ENCODE measurements around the gene NOC4L. TPM values are rescaled to one million over a fixed set of nuclear protein-coding genes. Genes with fewer than 3 reads are reported as not detected.

NOC4L gene
- polyA plus RNA-seq, 1 of the 3 experiments (the other 2 are of a cell fraction) = 12.9 TPM

DNA sequence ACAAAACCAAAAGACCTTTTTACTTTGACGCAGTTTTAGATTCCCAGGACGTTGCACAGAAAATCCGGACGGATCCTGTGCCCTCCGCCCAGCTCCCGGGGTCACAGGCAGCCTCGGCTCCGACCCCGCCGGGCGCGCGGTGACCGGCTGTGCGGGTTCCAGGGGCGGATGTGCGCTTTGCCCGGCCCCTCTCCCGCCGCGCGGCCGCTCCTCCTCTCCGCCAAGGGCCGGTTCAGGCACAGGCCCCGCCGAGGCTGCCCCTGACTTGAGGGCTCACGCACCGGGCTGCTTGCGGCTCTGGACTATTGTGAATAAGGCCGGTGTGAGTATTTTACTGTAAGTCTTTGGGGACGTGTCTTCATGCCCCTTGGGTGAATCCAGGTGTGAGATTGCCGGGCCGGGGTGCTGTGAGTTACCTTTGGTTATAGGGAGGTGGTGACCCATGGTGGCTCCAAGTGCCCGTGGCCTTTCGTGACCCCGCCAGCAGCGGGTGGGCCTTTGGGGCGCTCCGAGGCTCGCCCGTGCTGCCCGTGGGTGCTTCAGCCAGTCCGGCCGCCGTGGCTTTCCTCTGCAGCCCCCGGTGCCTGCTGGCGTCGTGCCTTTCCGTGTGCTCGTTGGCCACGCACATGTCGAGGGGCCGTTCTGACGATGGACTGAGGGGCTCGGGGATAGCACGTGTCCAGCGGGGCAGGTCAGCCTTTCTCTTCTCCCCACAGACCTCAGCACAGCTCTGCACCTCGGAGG is 45.9 kb downstream of the NOC4L start:
- peaks cover 100% of the 10 kb centered on the region for H3K27me3 ChIP-seq (ENCODE audit: insufficient read depth)
- no peak for DNase-seq
- H3F3A ChIP-seq (replicated peaks; ENCODE audit: insufficient read depth) = no peaks in the 10 kb centered on the region
- ChIA-PET POLR2A (no interaction called here), CTCF (interaction anchor here (1.2 to 1.9 kb wide), 3 partner anchors 224 to 225 kb away, joined by 4 to 7 read pairs (median 4); no protein-coding TSS in a partner anchor)
- H2AFZ ChIP-seq (ENCODE audit: low read depth) = peak overlapping the region; percentile 30; the same call in 1 of the 2 replicates
- H3K9me3 ChIP-seq = no peaks in the 10 kb centered on the region
- H3K27ac ChIP-seq (ENCODE audit: low read depth in 2 of 2, low read length in 1 of 2) = no peak overlapping the region
- peak overlapping the region; percentile 68; the same call in 1 of the 2 replicates for H3K4me2 ChIP-seq
- H3K4me3 ChIP-seq (ENCODE audit: low read depth in 2 of 2, low read length in 1 of 2) = peak overlapping the region in 1 of 2 experiments; percentile 21; a peak in 3 of 4 replicates
- no peaks in the 10 kb centered on the region for H3K79me2 ChIP-seq (ENCODE audit: insufficient read depth)
- TF ChIP-seq RFX5 (IDR thresholded peaks at IDR 0.05; ENCODE audit: low read length) (no peak), FOXJ3 (CRISPR knock-in tag; IDR thresholded peaks at IDR 0.05) (no peak), EZH2phosphoT487 (IDR thresholded peaks at IDR 0.05; ENCODE audit: borderline replicate concordance, low read depth) (0 out of 2 replicates have a peak, but pooled peaks have one; percentile 45)
- H3K36me3 ChIP-seq (replicated peaks in 1 of 2; ENCODE audit: control insufficient read depth in 1 of 2, insufficient read depth in 2 of 2, low read length in 1 of 2) = no peaks in the 10 kb centered on the region
- H3K9ac ChIP-seq = no peak overlapping the region
- peaks cover 0 to 3% of the 10 kb centered on the region in 2 experiments; a peak in 1 of 4 replicates for H3K4me1 ChIP-seq (ENCODE audit: control insufficient read depth in 1 of 2, insufficient read depth in 2 of 2, low read depth in 1 of 2, low read length in 1 of 2)
- H4K20me1 ChIP-seq (ENCODE audit: insufficient read depth) = no peaks in the 10 kb centered on the region
- 34% methylated on average over 23 of the region's 59 CpGs for WGBS (ENCODE audit: low lambda C conversion rate)
- no peaks in the 10 kb centered on the region for H3K9me2 ChIP-seq

GRCh38 chr12:132190834-132191500 is 46.7 kb downstream of the NOC4L start:
- no peak overlapping the region for H3K4me2 ChIP-seq
- no peaks in the 10 kb centered on the region for H3K79me2 ChIP-seq (ENCODE audit: insufficient read depth)
- H3K9me3 ChIP-seq = no peaks in the 10 kb centered on the region
- H3K9ac ChIP-seq = no peak overlapping the region
- H3K4me1 ChIP-seq (ENCODE audit: control insufficient read depth in 1 of 2, insufficient read depth in 2 of 2, low read depth in 1 of 2, low read length in 1 of 2) = peaks cover 0 to 3% of the 10 kb centered on the region in 2 experiments; a peak in 1 of 4 replicates
- no peak for DNase-seq
- H3K27me3 ChIP-seq (ENCODE audit: insufficient read depth) = peaks cover 100% of the 10 kb centered on the region
- ChIA-PET POLR2A (no interaction called here), CTCF (interaction anchor here (1.8 kb wide), 1 partner anchor 223 kb away, joined by 7 read pairs; no protein-coding TSS in a partner anchor)
- 67% methylated on average over 22 of the region's 30 CpGs for WGBS (ENCODE audit: low lambda C conversion rate)
- H4K20me1 ChIP-seq (ENCODE audit: insufficient read depth) = no peaks in the 10 kb centered on the region
- H3K4me3 ChIP-seq (ENCODE audit: low read depth in 2 of 2, low read length in 1 of 2) = no peak overlapping the region
- no peak for TF ChIP-seq TEAD4 (IDR thresholded peaks at IDR 0.05; ENCODE audit: borderline replicate concordance, insufficient read depth)
- TF ChIP-seq MEF2A (IDR thresholded peaks at IDR 0.05; ENCODE audit: borderline replicate concordance, low read depth) = no peak
- TF ChIP-seq RXRA (IDR thresholded peaks at IDR 0.05; ENCODE audit: borderline replicate concordance, low read depth) = no peak
- no peak for TF ChIP-seq ELF1 (IDR thresholded peaks at IDR 0.05)
- TF ChIP-seq EZH2phosphoT487 (IDR thresholded peaks at IDR 0.05; ENCODE audit: borderline replicate concordance, low read depth) = no peak
- TF ChIP-seq, protein P1, sequence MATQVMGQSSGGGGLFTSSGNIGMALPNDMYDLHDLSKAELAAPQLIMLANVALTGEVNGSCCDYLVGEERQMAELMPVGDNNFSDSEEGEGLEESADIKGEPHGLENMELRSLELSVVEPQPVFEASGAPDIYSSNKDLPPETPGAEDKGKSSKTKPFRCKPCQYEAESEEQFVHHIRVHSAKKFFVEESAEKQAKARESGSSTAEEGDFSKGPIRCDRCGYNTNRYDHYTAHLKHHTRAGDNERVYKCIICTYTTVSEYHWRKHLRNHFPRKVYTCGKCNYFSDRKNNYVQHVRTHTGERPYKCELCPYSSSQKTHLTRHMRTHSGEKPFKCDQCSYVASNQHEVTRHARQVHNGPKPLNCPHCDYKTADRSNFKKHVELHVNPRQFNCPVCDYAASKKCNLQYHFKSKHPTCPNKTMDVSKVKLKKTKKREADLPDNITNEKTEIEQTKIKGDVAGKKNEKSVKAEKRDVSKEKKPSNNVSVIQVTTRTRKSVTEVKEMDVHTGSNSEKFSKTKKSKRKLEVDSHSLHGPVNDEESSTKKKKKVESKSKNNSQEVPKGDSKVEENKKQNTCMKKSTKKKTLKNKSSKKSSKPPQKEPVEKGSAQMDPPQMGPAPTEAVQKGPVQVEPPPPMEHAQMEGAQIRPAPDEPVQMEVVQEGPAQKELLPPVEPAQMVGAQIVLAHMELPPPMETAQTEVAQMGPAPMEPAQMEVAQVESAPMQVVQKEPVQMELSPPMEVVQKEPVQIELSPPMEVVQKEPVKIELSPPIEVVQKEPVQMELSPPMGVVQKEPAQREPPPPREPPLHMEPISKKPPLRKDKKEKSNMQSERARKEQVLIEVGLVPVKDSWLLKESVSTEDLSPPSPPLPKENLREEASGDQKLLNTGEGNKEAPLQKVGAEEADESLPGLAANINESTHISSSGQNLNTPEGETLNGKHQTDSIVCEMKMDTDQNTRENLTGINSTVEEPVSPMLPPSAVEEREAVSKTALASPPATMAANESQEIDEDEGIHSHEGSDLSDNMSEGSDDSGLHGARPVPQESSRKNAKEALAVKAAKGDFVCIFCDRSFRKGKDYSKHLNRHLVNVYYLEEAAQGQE (IDR thresholded peaks at IDR 0.05; ENCODE audit: low read depth, low read length) = no peak
- no peak for TF ChIP-seq TAF1 (IDR thresholded peaks at IDR 0.05; ENCODE audit: borderline replicate concordance, low read depth, low read length)
- TF ChIP-seq NFIC (IDR thresholded peaks at IDR 0.05; ENCODE audit: borderline replicate concordance) = no peak
- no peak for TF ChIP-seq PBX3 (IDR thresholded peaks at IDR 0.05)
- H2AFZ ChIP-seq (ENCODE audit: low read depth) = no peak overlapping the region
- H3F3A ChIP-seq (replicated peaks; ENCODE audit: insufficient read depth) = no peaks in the 10 kb centered on the region
- H3K9me2 ChIP-seq = no peaks in the 10 kb centered on the region
- no peaks in the 10 kb centered on the region for H3K36me3 ChIP-seq (replicated peaks in 1 of 2; ENCODE audit: control insufficient read depth in 1 of 2, insufficient read depth in 2 of 2, low read length in 1 of 2)
- no peak overlapping the region for H3K27ac ChIP-seq (ENCODE audit: low read depth in 2 of 2, low read length in 1 of 2)

Data from SK-N-SH (cell line).